Cortex of kidney (tissue), 1 donor: Measurements from ENCODE around the gene ATG7.
"Not testable (repeated sequence)": the region's sequence is repeated elsewhere in the genome, so short reads cannot be mapped to it uniquely, and the experiment has no call there.

Experiments
- DNase-seq: peaks from one replicate; lab custom pipeline; 2025; lab: John Stamatoyannopoulos, UW

ATG7 gene

DNA sequence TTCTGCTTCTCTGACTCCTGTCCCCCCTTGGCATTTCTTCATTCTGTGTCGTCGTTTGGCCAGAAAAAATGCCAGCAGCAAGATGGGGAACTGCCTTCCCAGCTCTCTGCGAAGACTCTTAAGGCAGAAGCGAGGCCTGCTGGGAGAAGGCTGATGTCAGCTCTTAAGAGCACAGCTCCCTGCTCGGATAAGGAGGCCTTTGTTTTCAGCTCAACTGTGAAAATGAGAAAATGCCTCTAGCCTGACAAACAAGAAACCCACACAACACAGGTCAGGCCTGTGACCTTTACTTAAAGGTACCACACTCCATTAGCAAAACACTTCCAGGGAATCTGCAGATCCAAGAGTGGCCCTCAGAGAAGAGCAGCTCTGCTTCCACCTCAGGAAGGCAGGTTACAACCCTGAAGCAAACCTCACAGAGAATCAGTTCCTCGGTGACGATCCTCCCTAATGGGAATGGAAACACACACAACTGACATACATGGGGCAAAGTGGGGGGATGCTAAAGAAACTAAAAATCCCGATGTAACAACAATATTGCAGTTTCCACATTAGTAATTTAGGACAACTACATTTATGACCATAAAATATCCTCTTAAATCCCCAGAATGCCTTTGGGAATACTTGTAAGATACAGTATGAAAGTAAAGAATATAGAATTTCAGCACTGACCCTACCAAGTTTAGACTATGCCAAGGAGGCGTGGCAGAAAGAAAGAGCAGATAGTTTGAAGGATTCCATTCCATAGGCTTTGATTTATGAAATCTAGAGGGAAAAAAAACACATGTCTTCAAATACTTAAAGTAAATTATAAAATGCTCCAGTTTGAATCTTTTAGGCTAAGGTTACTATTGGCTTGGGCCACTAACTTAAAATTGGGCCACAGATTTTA is 319.4 kb downstream of the ATG7 start:
- no peak for DNase-seq

DNA sequence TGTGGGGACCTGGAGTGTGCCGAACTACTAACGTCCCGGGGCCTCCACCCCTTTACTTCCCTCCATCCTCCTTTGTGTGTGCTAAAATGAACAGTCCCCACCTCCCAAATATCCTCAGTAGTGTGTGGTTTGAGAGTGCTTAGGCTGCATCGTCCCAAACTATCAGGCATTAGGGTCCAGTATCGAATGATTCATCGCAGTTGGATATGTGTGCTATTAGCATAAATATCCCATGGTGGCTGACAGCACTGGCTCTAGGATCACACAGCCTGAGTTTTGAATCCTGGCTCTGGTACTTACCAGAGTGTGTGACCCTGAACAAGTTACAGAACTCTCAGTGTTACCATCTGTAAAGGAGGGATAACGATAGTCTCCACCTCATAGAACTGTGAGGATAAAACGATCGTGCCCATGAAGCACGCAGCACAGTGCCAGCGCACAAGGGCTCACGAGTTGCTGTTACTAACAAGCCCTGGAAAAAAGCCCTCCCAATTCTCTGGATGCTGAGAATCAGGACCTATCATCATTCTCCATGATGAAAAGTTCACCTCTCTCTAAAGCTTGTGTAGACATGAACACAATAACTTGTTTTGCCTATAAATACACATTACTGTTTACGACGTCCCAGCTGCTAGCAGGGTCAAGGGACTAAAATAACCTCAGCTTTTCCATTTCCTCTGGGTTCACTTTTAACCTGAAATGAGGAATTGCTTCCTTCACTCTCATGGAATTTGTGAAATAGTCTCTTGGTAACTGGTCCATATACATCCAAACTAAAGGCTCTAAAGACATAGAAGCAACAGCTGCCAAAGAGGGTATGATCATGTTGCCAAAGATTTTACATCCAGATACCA is 320.5 kb downstream of the ATG7 start:
- DNase-seq = no peak

DNA sequence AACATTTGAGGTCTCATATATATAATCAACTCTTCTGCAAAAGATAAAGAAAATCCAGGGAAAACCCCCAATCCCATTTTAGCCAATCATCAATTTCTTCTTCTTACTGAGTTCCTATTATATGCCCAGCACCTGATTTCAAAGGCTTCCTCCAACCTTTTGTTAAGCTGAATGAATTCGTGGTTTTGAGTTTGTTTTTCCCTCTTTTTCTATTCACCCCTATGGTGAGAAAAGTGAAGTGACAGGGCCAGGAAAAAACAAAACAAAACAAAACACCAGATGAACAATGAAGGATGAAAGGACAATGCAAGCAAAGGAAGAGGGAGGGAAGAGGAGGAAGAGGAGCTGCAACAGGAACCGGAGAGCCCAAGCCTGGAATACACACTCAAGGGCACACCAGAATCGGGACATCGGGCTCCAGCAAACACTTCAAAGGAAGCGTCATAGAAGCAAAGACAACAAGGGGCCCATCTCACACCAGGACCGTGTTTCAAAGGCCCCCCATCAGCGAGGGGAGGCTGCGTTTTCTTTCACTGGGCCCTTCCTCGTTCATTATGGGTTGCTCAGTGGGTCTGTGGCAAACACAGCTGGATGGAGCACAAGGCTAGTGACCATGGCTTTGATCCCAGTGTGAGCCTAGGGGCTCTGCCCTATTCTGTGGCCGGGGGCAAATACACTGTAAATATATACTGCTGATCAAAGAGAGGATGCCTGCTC is 321.3 kb downstream of the ATG7 start:
- DNase-seq = no peak

DNA sequence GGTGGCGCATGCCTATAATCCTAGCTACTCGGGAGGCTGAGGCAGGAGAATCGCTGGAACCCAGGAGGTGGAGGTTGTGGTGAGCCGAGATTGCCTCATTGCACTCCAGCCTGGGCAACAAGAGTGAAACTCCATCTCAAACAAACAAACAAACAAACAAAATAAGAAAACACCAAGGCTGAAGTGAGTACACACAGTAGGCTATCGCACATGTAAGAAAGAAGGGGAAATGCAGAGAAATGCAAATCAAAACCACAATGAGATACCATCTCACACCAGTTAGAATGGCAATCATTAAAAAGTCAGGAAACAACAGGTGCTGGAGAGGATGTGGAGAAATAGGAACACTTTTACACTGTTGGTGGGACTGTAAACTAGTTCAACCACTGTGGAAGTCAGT is 322.8 kb downstream of the ATG7 start:
- not testable (repeated sequence) for DNase-seq

DNA sequence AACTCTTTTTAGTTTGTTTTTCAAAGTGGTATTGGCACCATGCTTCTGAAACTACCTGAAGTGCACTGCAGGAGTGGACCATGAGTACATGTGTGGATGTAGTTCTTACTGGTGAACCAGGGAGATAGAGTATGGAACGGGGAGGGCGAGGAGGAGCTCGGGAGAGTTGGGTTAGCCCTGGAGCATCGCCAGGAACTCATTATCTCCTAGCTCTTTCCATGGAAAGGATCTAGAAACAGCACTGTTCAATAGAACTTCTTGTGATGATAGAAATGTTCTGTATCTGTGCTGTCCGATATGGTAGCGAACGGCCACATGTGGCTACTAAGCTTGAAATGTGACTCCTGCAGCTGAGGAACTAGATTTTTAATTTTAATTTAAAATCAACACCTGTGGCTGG is 324.2 kb downstream of the ATG7 start:
- DNase-seq = no peak

DNA sequence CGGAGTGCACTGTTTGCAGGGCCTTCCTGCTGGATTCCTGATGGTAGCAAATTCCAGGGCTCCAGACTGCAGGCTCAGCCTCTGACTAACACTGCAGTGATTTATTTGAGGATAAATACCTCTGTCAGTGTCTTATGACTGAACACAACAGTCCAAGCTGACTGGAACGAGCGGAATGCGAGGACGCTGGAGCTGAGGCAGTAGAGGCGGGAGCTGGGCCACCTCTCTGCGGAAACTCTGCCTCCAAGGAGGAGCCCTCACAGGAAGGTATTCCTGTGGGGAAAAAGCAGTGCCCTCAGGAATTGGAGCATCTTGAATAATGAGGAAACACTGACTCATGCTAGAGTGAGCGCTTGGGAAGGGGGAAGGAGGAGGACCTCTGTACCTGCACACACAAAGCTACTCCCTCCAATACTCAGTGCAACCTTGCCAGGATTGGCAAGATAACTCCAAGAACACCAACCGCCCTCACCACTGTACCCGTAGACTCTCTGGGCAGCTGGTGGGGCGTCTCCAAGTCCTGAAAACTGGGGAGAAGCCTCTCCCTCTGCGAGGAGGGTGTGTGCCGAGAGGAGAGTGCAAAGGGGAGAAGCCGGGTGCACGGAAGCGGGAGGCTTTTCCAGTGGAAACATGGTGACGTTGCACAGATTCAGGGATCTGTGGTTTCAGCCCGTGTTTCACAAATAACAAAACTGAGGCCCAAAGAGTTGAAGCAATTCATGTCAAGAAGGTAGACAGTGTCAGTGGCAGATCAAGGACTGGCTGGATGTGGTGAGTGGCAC is 328.5 kb downstream of the ATG7 start:
- DNase-seq = no peak

DNA sequence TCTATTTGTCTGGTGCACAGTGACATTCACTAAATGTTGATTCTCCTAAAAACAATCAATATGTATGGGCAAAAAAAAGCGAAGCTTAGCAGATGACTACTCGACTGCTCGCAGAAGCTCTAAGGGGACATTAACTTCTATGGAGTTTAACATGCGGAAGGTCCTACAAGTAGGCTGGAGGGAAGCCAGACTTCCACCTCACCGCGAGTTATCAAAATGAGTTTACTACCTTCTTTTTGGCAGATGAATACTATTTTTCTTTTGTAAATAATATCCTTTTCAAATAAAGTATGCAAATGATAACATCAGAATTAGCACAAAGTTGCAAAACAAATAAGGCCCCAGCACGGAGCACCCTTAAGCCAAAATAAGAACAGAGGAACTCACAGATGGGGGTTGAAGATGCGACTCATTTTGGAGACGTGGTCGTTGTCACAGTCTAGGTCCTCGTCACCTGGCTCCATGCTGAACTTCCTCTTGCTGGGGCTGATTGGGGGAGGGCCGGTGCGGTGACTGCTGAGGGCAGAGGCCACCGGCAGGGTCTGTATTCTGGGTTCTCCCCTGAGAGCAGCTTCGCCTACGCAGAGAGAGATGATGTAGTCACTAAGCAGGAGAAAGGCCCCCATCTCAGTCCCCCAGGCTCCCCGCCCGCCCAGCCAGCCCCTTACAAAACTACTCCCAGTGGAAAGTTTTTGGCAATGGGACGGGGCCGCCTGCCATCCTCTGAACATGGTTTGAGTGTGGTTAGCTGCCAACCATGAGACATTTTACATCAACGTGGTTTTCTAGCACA is 329.4 kb downstream of the ATG7 start:
- DNase-seq = no peak

DNA sequence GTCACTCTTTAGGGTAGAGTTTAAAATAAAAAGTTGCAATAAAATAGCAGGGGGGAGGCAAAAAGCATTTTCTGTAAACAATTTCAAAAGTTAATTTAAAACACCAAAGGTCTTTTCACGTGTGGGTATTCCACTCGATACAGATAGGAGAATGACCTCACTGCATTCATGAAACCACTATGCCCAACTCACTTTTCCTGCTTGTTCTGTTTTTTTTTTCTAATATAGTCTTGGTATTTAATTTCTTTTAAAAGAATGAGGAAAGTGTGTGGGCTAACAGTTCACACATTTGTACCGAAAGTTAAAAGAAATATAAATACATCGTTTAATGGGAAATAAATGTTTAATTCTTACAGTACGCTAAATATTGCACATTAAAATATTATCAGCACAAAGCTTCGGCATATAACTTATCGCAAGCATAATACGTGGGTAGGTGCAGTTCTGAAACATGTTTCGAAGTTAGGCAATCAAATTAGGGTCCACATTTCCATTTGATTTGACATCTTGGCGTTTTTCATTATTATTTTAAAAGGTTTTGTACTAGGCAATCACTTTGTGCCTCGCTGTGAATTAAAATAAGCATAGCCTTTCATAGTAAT is 330.1 kb downstream of the ATG7 start:
- no peak for DNase-seq

DNA sequence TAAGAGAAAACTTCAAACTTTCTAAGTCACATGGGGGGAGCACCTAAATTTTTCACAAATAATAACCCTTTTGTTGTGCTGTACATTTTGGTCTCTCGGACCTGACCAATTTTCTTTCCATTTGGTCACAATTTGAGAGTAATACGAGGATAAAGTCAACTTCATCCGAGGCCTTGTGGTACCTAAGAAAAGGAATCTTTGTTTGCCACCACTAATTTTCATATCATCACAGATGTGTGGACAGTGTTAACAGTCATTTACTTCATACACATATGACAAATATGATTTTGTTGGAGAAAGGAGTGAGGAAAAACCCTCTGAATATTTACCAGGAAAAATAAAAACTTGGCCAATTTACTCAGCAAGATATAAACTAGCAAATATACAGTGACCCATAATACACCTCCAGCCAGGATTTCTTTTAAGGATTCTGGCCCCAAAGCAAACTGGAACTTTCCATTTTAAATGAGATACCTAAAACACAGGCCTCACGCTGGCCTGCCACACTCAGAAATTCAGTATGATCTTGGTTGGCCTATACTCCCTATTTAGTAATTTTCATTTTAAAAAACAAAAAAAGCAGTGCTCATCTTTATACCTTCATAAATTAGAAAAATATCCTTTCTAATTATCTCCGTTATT is 330.8 kb downstream of the ATG7 start:
- no peak for DNase-seq

DNA sequence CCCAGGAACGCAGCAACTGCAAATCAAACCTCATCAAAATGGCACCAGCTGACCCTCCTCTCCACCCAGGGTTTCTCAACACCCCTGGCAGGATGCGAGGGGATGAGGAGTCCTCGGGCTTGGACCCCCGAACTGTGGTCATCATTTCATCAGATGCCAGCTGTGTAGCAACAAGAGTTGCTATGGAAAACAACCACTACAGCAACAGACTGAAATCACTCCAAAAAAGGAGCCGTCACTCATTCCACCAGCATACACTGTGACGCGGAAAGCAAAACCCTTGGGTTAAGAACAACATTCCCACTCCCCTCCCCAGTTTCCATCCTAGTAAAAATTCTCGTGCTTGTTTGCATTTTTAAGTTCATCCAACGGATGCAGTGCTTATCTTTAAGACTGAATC is 331.4 kb downstream of the ATG7 start:
- DNase-seq = no peak

DNA sequence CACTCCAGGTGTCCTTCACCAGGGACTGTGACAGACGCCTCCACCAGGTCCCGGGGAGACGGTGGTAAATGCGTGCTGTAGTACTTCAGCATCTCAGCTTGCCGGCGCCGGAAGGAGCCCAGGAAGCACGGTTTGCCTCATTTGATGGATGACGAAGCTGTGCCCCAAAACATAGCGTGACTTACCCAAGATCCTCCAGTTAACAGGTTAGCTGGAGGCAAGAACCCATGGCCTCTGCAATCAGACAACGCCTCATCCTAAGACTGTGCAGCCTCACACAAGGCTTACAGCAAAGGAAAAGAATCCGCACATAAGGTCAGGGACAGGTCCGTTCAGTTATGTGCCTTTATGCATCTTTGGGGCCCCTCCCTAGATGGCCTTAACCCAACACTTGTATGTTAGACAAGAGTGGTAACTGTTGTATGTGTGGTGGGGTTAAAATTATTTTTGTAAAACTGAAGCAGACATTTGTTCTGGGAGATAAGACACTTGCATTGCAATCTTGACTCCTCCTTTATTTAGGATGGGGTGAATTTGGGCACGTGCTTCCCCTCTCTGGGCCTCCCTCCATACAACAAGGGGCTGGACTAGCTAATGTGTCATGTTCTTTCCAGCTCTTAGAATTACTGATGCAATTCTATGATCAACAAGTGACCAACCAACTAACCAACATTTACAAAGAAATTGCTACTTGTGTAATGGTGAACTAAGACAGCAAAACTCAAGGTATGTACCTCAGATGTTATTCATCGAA is 332.1 kb downstream of the ATG7 start:
- no peak for DNase-seq

DNA sequence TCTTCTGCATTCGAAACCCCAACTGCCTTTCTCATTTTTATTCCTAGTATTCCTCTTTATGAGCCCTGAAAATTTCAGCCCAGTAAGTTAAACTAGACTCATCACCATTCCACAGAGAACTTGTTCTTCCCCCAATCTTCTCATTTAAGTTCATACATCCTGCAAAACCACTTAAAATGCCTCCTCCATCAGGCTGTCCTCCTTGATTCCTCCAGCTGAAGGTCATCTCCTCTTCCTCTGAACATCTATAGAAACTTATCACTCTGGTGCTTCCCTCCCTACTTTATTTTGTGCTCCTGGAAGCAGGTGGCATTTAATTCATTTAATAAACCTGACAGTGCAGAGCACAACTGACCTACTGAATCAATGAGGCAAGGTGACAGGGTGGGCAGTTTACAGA is 333.2 kb downstream of the ATG7 start:
- DNase-seq = no peak

DNA sequence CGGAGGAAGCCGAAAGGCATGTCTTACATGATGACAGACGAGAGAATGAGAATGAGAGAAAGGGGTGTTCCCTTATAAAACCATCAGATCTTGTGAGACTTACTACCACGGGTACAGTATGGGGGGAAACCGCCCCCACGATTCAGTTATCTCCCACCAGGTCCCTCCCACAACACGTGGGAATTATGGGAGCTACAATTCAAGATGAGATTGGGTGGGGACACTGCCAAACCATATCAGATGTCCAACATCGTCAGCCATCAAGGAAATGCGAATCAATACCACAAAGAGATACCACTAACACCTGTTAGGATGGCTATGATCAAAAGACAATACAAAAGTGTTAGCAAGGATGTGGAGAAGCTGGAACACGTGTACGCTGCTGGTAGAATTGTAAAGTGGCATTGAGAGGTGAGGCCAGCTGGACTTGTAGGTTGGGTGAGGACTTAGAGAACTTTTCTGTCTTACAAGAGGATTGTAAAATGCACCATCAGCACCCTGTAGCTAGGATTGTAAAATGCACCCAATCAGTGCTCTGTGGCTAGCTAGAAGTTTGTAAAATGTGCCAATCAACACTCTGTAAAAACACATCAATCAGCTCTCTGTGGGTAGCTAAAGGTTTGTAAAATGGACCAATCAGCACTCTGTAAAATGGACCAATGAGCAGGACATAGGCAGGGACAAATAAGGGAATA is 334.0 kb downstream of the ATG7 start:
- no peak for DNase-seq

DNA sequence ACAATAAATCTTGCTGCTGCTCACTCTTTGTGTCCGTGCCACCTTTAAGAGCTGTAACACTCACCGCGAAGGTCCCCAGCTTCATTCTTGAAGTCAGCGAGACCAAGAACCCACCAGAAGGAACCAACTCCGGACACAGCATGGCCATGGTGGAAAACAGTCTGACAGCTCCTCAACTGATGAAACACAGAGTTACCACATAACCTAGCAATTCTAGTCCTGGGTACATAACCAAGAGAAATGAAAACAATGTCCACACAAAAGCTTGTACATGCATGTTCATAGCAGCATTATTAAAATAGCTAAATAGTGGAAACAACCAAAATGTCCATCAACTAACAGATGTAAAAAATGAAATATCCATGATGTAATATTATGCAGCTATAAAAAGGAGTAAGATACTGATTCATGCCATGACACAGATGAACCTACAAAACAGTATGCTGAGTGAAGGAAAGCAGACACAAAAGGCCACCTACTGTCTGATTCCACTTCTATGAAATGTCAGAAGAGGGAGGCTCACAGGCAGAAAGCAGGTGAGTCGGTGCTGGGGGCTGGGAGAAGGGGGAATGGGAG is 334.8 kb downstream of the ATG7 start:
- no peak for DNase-seq
